Tibial nerve (tissue), 4 donors: ENCODE data around the gene NMNAT3. TPM values are rescaled to one million over a fixed set of nuclear protein-coding genes. Genes with fewer than 3 reads are reported as not detected.
A peak's percentile ranks its signal among the peaks of the same experiment; 100 is the strongest.

Experiments used
- DNase-seq, 2 donors: peaks; one replicate each; pipeline ENCODE4 v3.0.0-alpha.2; 2019; ENCODE audit warnings: low spot score in 2 of 2
- H3K27ac ChIP-seq, 4 donors: fragments of 200-600 bp; sonication (generic) in 3 of 4; one replicate each; pipeline ENCODE4 v1.5.1; 2017 to 2019; ENCODE audit warnings: mild to moderate bottlenecking in 1 of 4
- H3K27me3 ChIP-seq, 2 donors: fragments of 200-600 bp; sonication (generic) in 1 of 2; one replicate each; pipeline versions ENCODE4 v1.5.1 to v1.6.0; 2017 to 2019
- H3K36me3 ChIP-seq, 3 donors: fragments of 200-600 bp; sonication (generic); one replicate each; pipeline ENCODE4 v1.5.1; 2018 to 2019
- H3K4me1 ChIP-seq, 4 donors: fragments of 200-600 bp; sonication (generic) in 3 of 4; one replicate each; pipeline ENCODE4 v1.5.1; 2017 to 2019
- H3K4me3 ChIP-seq, 4 donors: fragments of 200-600 bp; sonication (generic) in 3 of 4; one replicate each; pipeline ENCODE4 v1.5.1; 2017 to 2019; ENCODE audit warnings: mild to moderate bottlenecking in 1 of 4, moderate library complexity in 1 of 4
- H3K9me3 ChIP-seq, 4 donors: fragments of 200-600 bp; sonication (generic) in 3 of 4; one replicate each; pipeline ENCODE4 v1.5.1; 2017 to 2019
- CTCF ChIP-seq, 5 experiments: fragments of 200-600 bp in 3 of 5; fragments of 450-650 bp in 2 of 5; sonication (generic) in 3 of 5; IDR thresholded peaks; one replicate each; pipeline ENCODE4 v1.5.1; 2016 to 2019; ENCODE audit warnings: antibody characterized with exemption in 5 of 5, mild to moderate bottlenecking in 3 of 5, moderate library complexity in 2 of 5
- EP300 ChIP-seq, 2 donors: sonication (generic); formaldehyde crosslinking; IDR thresholded peaks; one replicate each; pipeline ENCODE4 v1.6.1; 2017; ENCODE audit warnings: antibody characterized with exemption in 2 of 2, mild to moderate bottlenecking in 1 of 2
- POLR2A ChIP-seq, 2 donors: fragments of 450-650 bp; IDR thresholded peaks; one replicate each; pipeline ENCODE4 v1.6.1; 2017; ENCODE audit warnings: antibody characterized with exemption in 2 of 2, mild to moderate bottlenecking in 2 of 2, moderate library complexity in 2 of 2
- WGBS, 2 donors: methylation state at CpG; one replicate each; pipeline ENCODE4 v1.1.5; 2018; 5-methylcytosine and 5-hydroxymethylcytosine counted together
- total RNA-seq, 4 donors: library from RNA; depleted of rRNA; stranded (reverse); fragments of >200 nt; gene quantifications; one replicate each; pipeline ENCODE4 v1.1.0, GENCODE V29; 2016

Gene NMNAT3
- total RNA-seq, 4 donors from 2014 or later: 11.0 to 19.4 (median 12.1) TPM

- WGBS, 2 donors: 88 to 94% methylated on average over 3 of the region's 3 CpGs
- Histone ChIP-seq H3K4me3 (no peak overlapping the region), H3K4me1 (no peaks in the 10 kb centered on the region), H3K27ac (no peak overlapping the region), H3K36me3 (no peaks in the 10 kb centered on the region), H3K27me3 (no peaks in the 10 kb centered on the region), H3K9me3 (no peaks in the 10 kb centered on the region)
- no peak for DNase-seq
- TF ChIP-seq EP300 (IDR thresholded peaks at IDR 0.05) (no peak), CTCF (IDR thresholded peaks at IDR 0.05) (no peak), POLR2A (IDR thresholded peaks at IDR 0.05) (no peak)
Observed at GRCh38 chr3:139521144-139521543, 156.6 kb downstream of the NMNAT3 start.

GRCh38 chr3:139519998-139520737 is 157.6 kb downstream of the NMNAT3 start:
- TF ChIP-seq EP300 (IDR thresholded peaks at IDR 0.05) (no peak), CTCF (IDR thresholded peaks at IDR 0.05) (peak in 4 of 5 experiments; percentile 19 to 43 (median 24)), POLR2A (IDR thresholded peaks at IDR 0.05) (no peak)
- H3K36me3 ChIP-seq: no peaks in the 10 kb centered on the region
- no peak overlapping the region for H3K27ac ChIP-seq
- 71 to 73% methylated on average over 7 of the region's 7 CpGs for WGBS, 2 donors
- H3K27me3 ChIP-seq: no peaks in the 10 kb centered on the region
- H3K4me1 ChIP-seq: no peaks in the 10 kb centered on the region
- no peaks in the 10 kb centered on the region for H3K9me3 ChIP-seq
- DNase-seq: no peak
- no peak overlapping the region for H3K4me3 ChIP-seq

- H3K9me3 ChIP-seq: no peaks in the 10 kb centered on the region
- 87 to 98% methylated on average over 9 of the region's 9 CpGs for WGBS, 2 donors
- no peak overlapping the region for H3K4me3 ChIP-seq
- no peaks in the 10 kb centered on the region for H3K27me3 ChIP-seq
- H3K4me1 ChIP-seq: no peaks in the 10 kb centered on the region
- H3K36me3 ChIP-seq: no peaks in the 10 kb centered on the region
- H3K27ac ChIP-seq: no peak overlapping the region
- no peak for DNase-seq
- TF ChIP-seq EP300 (IDR thresholded peaks at IDR 0.05): no peak
- no peak for TF ChIP-seq CTCF (IDR thresholded peaks at IDR 0.05)
- no peak for TF ChIP-seq POLR2A (IDR thresholded peaks at IDR 0.05)
Observed at GRCh38 chr3:139518926-139519842, 158.6 kb downstream of the NMNAT3 start.

- WGBS, 2 donors: 67 to 79% methylated on average over 6 of the region's 6 CpGs
- DNase-seq: no peak
- H3K36me3 ChIP-seq: no peaks in the 10 kb centered on the region
Observed at GRCh38 chr3:139518306-139518705, 159.5 kb downstream of the NMNAT3 start.

More at GRCh38 chr3:139518306-139518705, 159.5 kb downstream of the NMNAT3 start:
- no peak overlapping the region for H3K4me3 ChIP-seq
- H3K9me3 ChIP-seq: no peaks in the 10 kb centered on the region
- no peak overlapping the region for H3K27ac ChIP-seq
- no peaks in the 10 kb centered on the region for H3K4me1 ChIP-seq
- no peaks in the 10 kb centered on the region for H3K27me3 ChIP-seq
- no peak for TF ChIP-seq CTCF (IDR thresholded peaks at IDR 0.05)
- no peak for TF ChIP-seq EP300 (IDR thresholded peaks at IDR 0.05)
- no peak for TF ChIP-seq POLR2A (IDR thresholded peaks at IDR 0.05)
